Rectal smooth muscle tissue (tissue), 1 donor: ENCODE data around the gene HDAC9.

Source experiments
- H3K27ac ChIP-seq: one replicate; pipeline ENCODE4 v1.7.0; 2013; ENCODE audit warnings: low read depth, low read length, inconsistent platforms
- H3K27me3 ChIP-seq: one replicate; pipeline ENCODE4 v1.7.0; 2013; ENCODE audit warnings: low read length; ENCODE audit not compliant: control insufficient read depth, insufficient read depth
- H3K36me3 ChIP-seq: one replicate; pipeline ENCODE4 v1.7.0; 2013; ENCODE audit warnings: low read length; ENCODE audit not compliant: control insufficient read depth, insufficient read depth
- H3K4me1 ChIP-seq: one replicate; pipeline ENCODE4 v1.7.0; 2013; ENCODE audit warnings: low read length; ENCODE audit not compliant: control insufficient read depth, insufficient read depth
- H3K4me3 ChIP-seq: one replicate; pipeline ENCODE4 v1.7.0; 2013; ENCODE audit warnings: low read length
- H3K9ac ChIP-seq: one replicate; pipeline ENCODE4 v1.7.0; 2013; ENCODE audit warnings: low read length

Gene HDAC9

DNA sequence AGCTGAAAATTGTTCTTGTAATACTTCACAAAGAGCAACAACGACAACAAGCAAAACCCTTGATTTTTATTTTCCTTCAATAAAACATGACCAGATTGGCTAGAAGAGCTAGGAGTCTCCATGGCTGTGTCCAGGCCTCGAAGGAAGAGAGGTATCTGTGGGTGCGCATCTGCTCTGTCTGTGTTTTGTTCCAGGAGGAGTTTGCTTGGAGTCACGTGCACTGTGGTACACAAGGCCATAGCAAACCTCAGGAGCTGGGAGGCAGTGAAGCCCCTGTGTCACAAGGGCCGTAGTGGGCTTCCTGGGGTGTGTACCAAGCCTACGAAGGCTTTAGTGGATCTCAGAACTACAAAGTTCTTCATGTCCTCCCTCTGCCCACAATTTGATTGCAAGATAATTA, 350.2 kb downstream of the HDAC9 start:
- H3K27me3 ChIP-seq, result no peaks in the 10 kb centered on the region
- H3K4me1 ChIP-seq, result no peaks in the 10 kb centered on the region
- no peak overlapping the region for H3K27ac ChIP-seq
- H3K4me3 ChIP-seq, result no peak overlapping the region
- H3K36me3 ChIP-seq, result no peaks in the 10 kb centered on the region
- H3K9ac ChIP-seq, result no peak overlapping the region

DNA sequence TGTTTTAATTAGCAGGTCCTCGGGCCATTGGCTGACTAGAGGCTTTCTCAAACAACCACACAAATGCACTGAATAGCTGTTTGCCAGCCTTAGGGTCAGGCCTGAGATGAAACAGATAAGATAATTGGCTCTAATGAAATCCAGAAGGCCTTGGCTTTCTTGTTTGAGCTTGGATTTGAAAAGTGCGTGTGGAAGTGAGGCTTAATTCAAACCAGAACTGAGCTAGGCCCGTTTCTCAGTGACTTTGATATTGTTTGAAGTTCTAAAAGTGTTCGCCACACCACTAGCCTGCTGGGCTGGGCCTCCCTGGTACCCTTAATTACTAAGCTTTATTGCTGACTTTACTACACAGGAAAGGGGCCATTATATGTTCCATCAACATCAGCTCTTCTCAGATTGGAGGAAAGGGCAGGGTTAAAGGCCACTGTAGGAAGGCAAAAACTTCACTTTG, 351.2 kb downstream of the HDAC9 start:
- no peaks in the 10 kb centered on the region for H3K4me1 ChIP-seq
- H3K9ac ChIP-seq, result no peak overlapping the region
- no peak overlapping the region for H3K27ac ChIP-seq
- no peaks in the 10 kb centered on the region for H3K27me3 ChIP-seq
- H3K36me3 ChIP-seq, result no peaks in the 10 kb centered on the region
- no peak overlapping the region for H3K4me3 ChIP-seq

DNA sequence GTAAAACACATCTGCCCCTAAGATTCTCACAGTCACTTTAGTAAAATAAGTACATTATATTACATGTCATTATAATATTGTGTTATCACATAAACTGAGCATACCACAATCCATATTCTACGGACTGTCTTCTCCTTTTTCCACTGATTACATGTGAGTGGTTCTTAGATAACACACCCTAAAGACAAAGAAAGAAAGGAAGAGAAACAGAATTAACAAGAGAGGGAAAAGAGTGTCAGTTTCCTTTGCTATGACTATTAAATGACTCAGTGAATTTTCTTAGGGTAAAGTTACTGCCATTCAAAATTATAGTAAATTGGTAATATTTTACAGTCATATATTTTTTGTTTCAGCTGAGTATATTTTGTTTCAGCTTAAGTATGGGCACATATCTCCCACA, 353.6 kb downstream of the HDAC9 start:
- no peak overlapping the region for H3K4me3 ChIP-seq
- H3K4me1 ChIP-seq, result no peaks in the 10 kb centered on the region
- H3K9ac ChIP-seq, result no peak overlapping the region
- no peak overlapping the region for H3K27ac ChIP-seq
- no peaks in the 10 kb centered on the region for H3K36me3 ChIP-seq
- no peaks in the 10 kb centered on the region for H3K27me3 ChIP-seq

DNA sequence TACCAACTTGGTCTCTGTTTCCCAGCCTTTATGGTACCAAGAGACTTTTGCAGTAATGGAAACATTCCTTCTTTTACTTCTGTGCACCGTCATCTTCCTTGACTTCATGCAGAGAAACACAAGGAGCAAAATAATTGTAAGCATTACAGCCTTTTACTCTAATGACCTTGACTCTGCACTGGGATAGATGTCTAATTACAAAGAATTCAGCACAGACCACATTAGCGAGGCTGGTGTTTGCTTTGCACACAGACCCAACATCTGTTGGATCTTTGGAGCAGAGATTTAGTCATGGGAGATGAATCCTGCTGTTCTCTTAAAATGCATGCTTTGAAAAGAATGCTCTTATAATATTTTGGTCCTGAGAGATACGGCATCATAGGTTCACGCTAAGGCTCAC, 360.2 kb downstream of the HDAC9 start:
- H3K4me1 ChIP-seq, result no peaks in the 10 kb centered on the region
- no peak overlapping the region for H3K27ac ChIP-seq
- no peak overlapping the region for H3K4me3 ChIP-seq
- H3K36me3 ChIP-seq, result no peaks in the 10 kb centered on the region
- H3K9ac ChIP-seq, result no peak overlapping the region
- no peaks in the 10 kb centered on the region for H3K27me3 ChIP-seq

DNA sequence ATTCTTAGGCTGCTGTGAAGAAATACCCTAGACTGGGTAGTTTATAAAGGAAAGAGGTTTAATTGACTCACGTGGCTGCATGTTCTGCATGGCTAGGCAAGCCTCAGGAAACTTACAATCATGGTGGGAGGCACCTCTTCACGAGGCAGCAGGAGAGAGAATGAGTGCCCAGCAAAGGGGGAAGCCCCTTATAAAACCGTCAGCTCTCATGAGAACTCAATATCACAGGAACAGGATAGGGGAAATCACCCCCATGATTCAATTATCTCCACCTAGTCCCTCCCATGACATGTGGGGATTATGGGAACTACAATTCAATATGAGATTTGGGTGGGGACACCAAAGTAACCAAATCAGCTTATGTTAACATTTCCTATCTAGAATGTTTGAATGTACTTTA, 362.7 kb downstream of the HDAC9 start:
- no peaks in the 10 kb centered on the region for H3K36me3 ChIP-seq
- H3K4me1 ChIP-seq, result no peaks in the 10 kb centered on the region
- H3K9ac ChIP-seq, result no peak overlapping the region
- no peaks in the 10 kb centered on the region for H3K27me3 ChIP-seq
- H3K4me3 ChIP-seq, result no peak overlapping the region
- H3K27ac ChIP-seq, result no peak overlapping the region

DNA sequence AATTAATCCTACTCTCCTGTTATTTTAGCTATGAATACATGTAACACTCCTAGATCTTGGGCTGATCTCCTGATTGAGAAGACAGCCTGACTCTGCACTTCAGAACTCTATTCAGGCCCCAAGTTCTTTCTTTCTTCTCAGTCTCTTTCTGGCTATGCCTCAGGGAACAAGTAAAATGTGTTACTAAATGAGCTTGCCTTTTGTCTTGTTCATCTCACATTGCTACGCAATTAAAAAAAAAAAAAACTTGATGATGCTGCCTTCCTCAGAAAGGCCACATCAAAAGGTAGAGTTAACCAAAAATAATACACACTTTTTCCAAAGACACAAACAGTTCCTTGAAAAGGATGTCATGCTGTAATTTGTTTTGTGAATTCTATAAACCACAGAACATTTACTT, 363.8 kb downstream of the HDAC9 start:
- Histone ChIP-seq H3K27me3 (no peaks in the 10 kb centered on the region), H3K36me3 (no peaks in the 10 kb centered on the region), H3K4me3 (no peak overlapping the region), H3K27ac (no peak overlapping the region), H3K4me1 (no peaks in the 10 kb centered on the region), H3K9ac (no peak overlapping the region)

DNA sequence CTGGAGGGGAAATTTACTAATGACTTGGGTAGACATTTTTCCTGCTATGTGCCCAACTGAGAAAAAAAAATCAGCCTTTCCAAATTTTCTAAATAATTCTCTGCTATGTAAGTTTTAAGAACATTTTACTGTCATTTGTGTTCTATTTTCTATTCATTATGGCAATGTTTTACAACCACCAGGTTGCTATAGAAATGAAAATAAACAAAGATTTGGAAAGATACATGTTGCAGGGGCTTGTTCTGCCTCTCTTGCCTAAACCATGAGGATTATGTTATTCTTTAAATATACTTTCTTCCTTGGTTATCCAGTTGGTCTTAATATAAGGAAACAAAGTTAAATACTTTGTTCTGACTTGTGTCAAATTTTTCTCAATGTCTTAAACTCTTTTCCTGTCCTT, 364.7 kb downstream of the HDAC9 start:
- Histone ChIP-seq H3K4me1 (no peaks in the 10 kb centered on the region), H3K4me3 (no peak overlapping the region), H3K27me3 (no peaks in the 10 kb centered on the region), H3K9ac (no peak overlapping the region), H3K27ac (no peak overlapping the region), H3K36me3 (no peaks in the 10 kb centered on the region)

DNA sequence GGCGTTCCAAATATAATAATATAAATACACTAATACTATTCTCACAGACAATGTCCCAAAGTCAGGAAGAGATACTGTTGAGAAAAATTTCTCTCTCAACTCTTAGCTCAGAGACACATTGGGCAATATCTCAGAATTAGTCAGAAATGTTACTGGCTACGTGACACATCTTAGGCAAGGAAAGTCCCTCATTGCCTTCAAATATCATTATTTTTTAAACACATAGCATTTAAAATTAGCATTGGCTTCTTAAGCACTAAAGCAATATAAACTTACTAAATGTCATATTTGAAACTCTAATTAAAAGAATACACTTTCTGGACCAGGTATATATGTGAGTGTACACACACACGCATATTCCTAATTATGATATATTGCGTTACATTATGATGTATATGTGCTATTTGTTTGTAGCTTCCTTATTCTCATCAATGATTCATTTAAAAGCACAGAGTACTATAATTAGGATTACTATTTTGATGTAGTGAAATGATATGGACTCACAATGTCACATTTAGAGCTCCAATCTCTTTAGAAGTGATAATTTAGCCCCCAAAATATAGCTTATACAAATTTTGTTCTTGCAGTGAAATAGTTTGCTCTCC, 366.1 kb downstream of the HDAC9 start:
- no peak overlapping the region for H3K4me3 ChIP-seq
- H3K4me1 ChIP-seq, result no peaks in the 10 kb centered on the region
- H3K27me3 ChIP-seq, result no peaks in the 10 kb centered on the region
- H3K27ac ChIP-seq, result no peak overlapping the region
- no peak overlapping the region for H3K9ac ChIP-seq
- no peaks in the 10 kb centered on the region for H3K36me3 ChIP-seq

DNA sequence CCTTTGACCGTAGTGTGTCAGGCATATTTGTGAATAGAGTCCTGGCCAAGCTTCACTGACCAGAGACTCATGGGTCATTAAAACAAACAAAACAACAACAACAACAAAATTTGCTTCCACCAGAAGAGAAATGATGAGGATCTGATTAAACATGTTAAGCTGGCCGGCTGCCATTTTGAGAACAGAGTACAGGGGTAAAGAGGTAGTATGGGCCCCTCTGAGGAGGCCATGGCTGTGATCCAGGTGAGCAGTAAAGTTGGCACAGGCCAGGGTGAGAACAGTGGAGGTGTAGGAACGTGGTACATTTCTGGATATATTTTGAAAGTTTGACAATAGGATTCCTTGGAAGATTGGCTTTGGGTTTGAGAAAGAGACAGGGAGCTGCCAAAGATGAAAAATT, 369.4 kb downstream of the HDAC9 start:
- no peak overlapping the region for H3K4me3 ChIP-seq
- no peaks in the 10 kb centered on the region for H3K36me3 ChIP-seq
- no peak overlapping the region for H3K27ac ChIP-seq
- H3K4me1 ChIP-seq, result no peaks in the 10 kb centered on the region
- H3K27me3 ChIP-seq, result no peaks in the 10 kb centered on the region
- no peak overlapping the region for H3K9ac ChIP-seq

DNA sequence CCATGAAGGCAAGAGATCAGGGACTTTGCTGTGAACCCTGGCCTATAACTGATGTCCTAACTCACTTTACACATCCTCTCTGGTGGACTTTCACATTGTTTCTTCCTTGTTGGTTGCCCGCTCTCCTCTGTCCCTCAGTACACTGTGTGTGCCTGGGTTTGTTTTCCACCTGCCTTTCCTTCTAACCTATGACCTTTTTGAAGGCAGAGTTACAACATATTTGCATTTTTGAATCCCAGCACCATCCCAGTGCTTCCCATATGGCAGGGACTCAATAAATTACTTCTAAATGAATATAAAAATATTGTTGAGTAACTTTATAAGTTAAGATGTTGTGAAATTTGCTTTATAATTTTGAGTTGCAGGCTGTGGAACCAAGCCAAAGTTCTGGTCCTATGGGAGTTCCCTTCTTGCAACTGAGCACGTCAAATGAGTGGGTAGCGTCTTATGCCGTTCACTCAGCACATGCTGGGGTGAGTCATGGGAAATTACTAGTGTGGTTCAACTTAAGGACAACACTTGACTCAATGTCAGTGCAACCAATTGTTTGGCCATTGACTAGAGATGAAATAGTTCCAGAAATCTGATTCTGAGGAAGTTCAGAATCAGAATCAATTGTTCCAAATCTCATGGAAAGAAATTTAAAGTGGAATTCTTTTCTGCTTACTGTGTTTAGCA, 370.9 kb downstream of the HDAC9 start:
- Histone ChIP-seq H3K27me3 (no peaks in the 10 kb centered on the region), H3K36me3 (no peaks in the 10 kb centered on the region), H3K4me1 (no peaks in the 10 kb centered on the region), H3K4me3 (no peak overlapping the region), H3K9ac (no peak overlapping the region), H3K27ac (no peak overlapping the region)

DNA sequence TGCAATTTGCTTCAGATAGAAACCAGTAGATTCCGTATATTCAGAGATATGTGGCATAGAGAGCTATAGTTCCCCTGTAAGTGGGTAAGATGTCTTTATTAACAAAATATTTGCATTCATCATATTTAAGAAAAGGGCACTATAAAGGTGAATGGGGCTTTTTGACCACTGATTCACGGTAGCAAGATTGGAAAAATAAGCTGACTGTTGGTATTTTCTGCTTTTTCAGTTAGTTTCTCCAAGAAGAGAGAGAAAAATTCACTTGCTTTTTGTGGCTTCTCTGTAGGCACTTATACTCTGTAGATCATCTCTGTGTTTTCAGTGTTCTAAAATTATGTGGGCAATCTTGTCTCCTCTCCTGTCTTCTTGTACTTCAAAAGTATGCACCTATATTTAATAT, 376.8 kb downstream of the HDAC9 start:
- Histone ChIP-seq H3K36me3 (no peaks in the 10 kb centered on the region), H3K27me3 (no peaks in the 10 kb centered on the region), H3K9ac (no peak overlapping the region), H3K27ac (no peak overlapping the region), H3K4me3 (no peak overlapping the region), H3K4me1 (no peaks in the 10 kb centered on the region)

DNA sequence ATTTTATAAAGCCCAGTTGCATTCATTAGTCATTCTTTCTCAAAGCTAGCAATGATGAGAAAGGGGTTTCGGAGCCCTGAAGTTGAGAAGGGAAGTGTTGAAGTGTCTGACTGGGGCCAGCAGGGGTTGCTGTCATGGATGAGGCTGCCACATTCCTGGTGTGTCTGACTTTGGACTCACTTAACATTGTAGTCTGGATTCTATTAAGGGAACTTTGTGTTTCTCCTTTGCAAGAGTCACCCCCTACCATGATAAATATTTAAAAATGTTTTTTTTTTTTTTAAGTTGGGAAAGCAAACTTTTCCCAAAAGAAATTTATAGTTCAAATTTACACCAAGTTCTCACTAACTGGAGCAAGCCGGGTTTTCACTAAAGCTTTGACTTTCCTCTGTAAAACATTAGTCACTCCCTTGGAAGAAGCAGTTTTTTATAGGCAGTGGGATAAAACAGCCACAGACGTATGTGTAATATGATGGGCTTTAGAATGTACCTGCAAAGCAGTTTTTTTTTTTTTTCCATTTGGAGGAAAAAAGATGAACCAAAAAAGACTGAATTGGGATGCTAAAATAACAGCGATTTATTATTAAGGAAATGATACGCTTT, 378.3 kb downstream of the HDAC9 start:
- Histone ChIP-seq H3K27ac (no peak overlapping the region), H3K4me1 (no peaks in the 10 kb centered on the region), H3K36me3 (no peaks in the 10 kb centered on the region), H3K27me3 (no peaks in the 10 kb centered on the region), H3K9ac (no peak overlapping the region), H3K4me3 (no peak overlapping the region)

DNA sequence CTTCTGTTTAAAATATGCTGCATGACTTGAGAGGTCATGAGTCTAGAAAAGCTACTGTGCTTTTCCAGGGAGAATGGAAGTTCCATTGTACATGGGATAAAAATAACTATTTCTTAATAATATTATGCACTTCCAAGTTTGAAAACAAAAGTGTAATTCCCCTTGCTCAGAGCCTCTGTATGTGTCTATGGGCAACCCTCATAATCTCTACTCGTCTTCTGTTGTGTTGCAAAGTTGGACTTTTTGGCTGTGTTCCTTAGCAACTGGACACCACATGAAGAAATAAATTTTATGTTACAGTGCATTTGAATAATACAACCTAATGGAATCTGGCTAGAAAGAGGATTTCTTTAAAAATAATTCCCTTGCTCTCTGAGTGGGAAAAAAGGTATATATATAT, 379.3 kb downstream of the HDAC9 start:
- Histone ChIP-seq H3K36me3 (no peaks in the 10 kb centered on the region), H3K9ac (no peak overlapping the region), H3K4me1 (no peaks in the 10 kb centered on the region), H3K4me3 (no peak overlapping the region), H3K27ac (no peak overlapping the region), H3K27me3 (no peaks in the 10 kb centered on the region)
